Left lung (tissue), 10 donors: ENCODE data around the gene IDNK. TPM values are rescaled to one million over a fixed set of nuclear protein-coding genes. Genes with fewer than 3 reads are reported as not detected.

Experiments
- ATAC-seq: fragments of 200-7000 bp; cut with Tn5 transposase; one replicate; pipeline ENCODE4 v1.9.1; 2020; ENCODE audit warnings: moderate library complexity
- DNase-seq, 4 donors: peaks; one replicate each; pipeline ENCODE4 v3.0.0-alpha.2; 2013 to 2020
- H3K27ac ChIP-seq, 2 donors: fragments of 200-600 bp; sonication (generic) in 1 of 2; one replicate each; pipeline versions ENCODE4 v1.5.0 to v1.8.0; 2020 to 2021
- H3K27me3 ChIP-seq, 2 donors: fragments of 200-600 bp; sonication (generic) in 1 of 2; one replicate each; pipeline versions ENCODE4 v1.5.0 to v1.8.0; 2020 to 2021
- H3K36me3 ChIP-seq, 2 donors: fragments of 200-600 bp; sonication (generic) in 1 of 2; one replicate each; pipeline versions ENCODE4 v1.5.0 to v1.8.0; 2020 to 2021
- H3K4me1 ChIP-seq, 2 donors: fragments of 200-600 bp; one replicate each; pipeline ENCODE4 v1.8.0; 2021
- H3K4me3 ChIP-seq, 2 donors: fragments of 200-600 bp; sonication (generic) in 1 of 2; one replicate each; pipeline versions ENCODE4 v1.5.0 to v1.8.0; 2020 to 2021; ENCODE audit warnings: mild to moderate bottlenecking in 1 of 2
- H3K9me3 ChIP-seq, 2 donors: fragments of 200-600 bp; sonication (generic) in 1 of 2; one replicate each; pipeline versions ENCODE4 v1.5.0 to v1.8.0; 2020 to 2021
- intact Hi-C, 2 donors: fragments of 100-400 bp; cut with DNase I; formaldehyde crosslinking; loops; one replicate each; pipeline versions ENCODE4 v1.11.2 to v1.14.2; 2022
- polyA plus RNA-seq, 6 donors: library from polyadenylated mRNA; unstranded; fragments of 120-200 nt; gene quantifications; one replicate each; pipeline ENCODE4 v1.2.1, GENCODE V29; 2013; ENCODE audit not compliant: insufficient read length in 6 of 6
- total RNA-seq, 2 donors: library from RNA; stranded (reverse); fragmentation: NEBNext Ultra II Directional; extraction: Animal tissue kit (Norgen Biotek cat#: 25700); gene quantifications; one replicate each; pipeline ENCODE4 v1.2.1, GENCODE V29; 2021
- TF ChIP-seq, protein P1 (sequence below), 2 donors: fragments of 200-600 bp; sonication (generic) in 1 of 2; IDR thresholded peaks; one replicate each; pipeline versions ENCODE4 v1.5.0 to v1.8.0; 2021; ENCODE audit warnings: antibody characterized with exemption in 2 of 2
- donor health status: DM: no; HTN: yes; CAD: no.
- donor health status: DM: no; HTN: no; CAD: no.

IDNK gene
- total and polyA plus RNA-seq, 8 donors = 3.7 to 7.5 (median 5.3) TPM

GRCh38 chr9:83633255-83633654 is 10.3 kb downstream of the IDNK start:
- H3K9me3 ChIP-seq = no peaks in the 10 kb centered on the region
- H3K4me3 ChIP-seq = no peak overlapping the region
- TF ChIP-seq, protein P1, sequence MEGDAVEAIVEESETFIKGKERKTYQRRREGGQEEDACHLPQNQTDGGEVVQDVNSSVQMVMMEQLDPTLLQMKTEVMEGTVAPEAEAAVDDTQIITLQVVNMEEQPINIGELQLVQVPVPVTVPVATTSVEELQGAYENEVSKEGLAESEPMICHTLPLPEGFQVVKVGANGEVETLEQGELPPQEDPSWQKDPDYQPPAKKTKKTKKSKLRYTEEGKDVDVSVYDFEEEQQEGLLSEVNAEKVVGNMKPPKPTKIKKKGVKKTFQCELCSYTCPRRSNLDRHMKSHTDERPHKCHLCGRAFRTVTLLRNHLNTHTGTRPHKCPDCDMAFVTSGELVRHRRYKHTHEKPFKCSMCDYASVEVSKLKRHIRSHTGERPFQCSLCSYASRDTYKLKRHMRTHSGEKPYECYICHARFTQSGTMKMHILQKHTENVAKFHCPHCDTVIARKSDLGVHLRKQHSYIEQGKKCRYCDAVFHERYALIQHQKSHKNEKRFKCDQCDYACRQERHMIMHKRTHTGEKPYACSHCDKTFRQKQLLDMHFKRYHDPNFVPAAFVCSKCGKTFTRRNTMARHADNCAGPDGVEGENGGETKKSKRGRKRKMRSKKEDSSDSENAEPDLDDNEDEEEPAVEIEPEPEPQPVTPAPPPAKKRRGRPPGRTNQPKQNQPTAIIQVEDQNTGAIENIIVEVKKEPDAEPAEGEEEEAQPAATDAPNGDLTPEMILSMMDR (IDR thresholded peaks at IDR 0.05) = no peak
- ATAC-seq (no peak), DNase-seq (no peak)
- intact Hi-C loops = no loop called here
- H3K27ac ChIP-seq = no peak overlapping the region
- no peaks in the 10 kb centered on the region for H3K4me1 ChIP-seq
- no peaks in the 10 kb centered on the region for H3K36me3 ChIP-seq
- H3K27me3 ChIP-seq = no peaks in the 10 kb centered on the region

DNA sequence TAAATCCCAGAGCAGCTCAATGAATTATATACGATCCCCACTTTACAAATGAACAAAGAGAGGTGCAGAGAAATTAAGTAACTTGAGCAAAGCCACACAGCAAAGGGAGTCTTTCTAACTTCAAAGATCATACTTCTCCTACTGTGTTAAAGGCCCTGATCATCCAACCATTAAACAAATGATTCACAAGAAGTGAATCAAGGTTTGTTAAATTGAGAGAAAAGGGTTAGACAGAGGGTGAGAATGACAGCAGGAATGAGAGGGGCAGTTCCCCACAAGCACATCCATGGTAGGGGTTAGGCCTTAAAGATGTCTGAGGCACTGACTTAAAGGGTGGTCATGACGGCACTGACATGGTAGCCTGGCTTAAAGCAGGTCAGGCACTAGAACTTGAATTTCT is 10.7 kb downstream of the IDNK start:
- H3K4me3 ChIP-seq = no peak overlapping the region
- ATAC-seq = no peak
- intact Hi-C loops = no loop called here

GRCh38 chr9:83636813-83637212 is 13.9 kb downstream of the IDNK start:
- TF ChIP-seq, protein P1 (IDR thresholded peaks at IDR 0.05) = no peak
- Histone ChIP-seq H3K9me3 (no peaks in the 10 kb centered on the region), H3K4me3 (no peak overlapping the region), H3K27ac (no peak overlapping the region), H3K36me3 (no peaks in the 10 kb centered on the region), H3K27me3 (no peaks in the 10 kb centered on the region), H3K4me1 (no peaks in the 10 kb centered on the region)
- intact Hi-C loops = no loop called here
- DNase-seq (no peak), ATAC-seq (no peak)

More for the DNA sequence above, 10.7 kb downstream of the IDNK start:
- Histone ChIP-seq H3K4me1 (no peaks in the 10 kb centered on the region), H3K27me3 (no peaks in the 10 kb centered on the region), H3K9me3 (no peaks in the 10 kb centered on the region), H3K36me3 (no peaks in the 10 kb centered on the region), H3K27ac (no peak overlapping the region)
- DNase-seq = no peak
- TF ChIP-seq, protein P1 (IDR thresholded peaks at IDR 0.05) = no peak

- Histone ChIP-seq H3K9me3 (no peaks in the 10 kb centered on the region), H3K4me1 (no peaks in the 10 kb centered on the region), H3K27ac (no peak overlapping the region), H3K27me3 (no peaks in the 10 kb centered on the region), H3K36me3 (no peaks in the 10 kb centered on the region), H3K4me3 (no peak overlapping the region)
- intact Hi-C loops = no loop called here
- no peak for ATAC-seq
- DNase-seq = no peak
- TF ChIP-seq, protein P1 (IDR thresholded peaks at IDR 0.05) = no peak
These were observed 14.4 kb downstream of the IDNK start for GRCh38 chr9:83637389-83637788.

- Histone ChIP-seq H3K27ac (no peak overlapping the region), H3K27me3 (no peaks in the 10 kb centered on the region), H3K9me3 (no peaks in the 10 kb centered on the region), H3K4me3 (no peak overlapping the region), H3K36me3 (no peaks in the 10 kb centered on the region), H3K4me1 (no peaks in the 10 kb centered on the region)
- DNase-seq = no peak
- ATAC-seq = no peak
- intact Hi-C loops = no loop called here
- TF ChIP-seq, protein P1 (IDR thresholded peaks at IDR 0.05) = no peak
These were observed 16.3 kb downstream of the IDNK start for GRCh38 chr9:83639266-83639665.
